HFFc6 (cell line): Measurements from ENCODE around the gene SUMO3. TPM values are rescaled to one million over a fixed set of nuclear protein-coding genes. Genes with fewer than 3 reads are reported as not detected.

Experiments used
- DNase-seq: peaks from one replicate; pipeline ENCODE4 v3.0.0-alpha.2; 2018
- H3K27ac Mint-ChIP-seq: 2 replicates; pipeline ENCODE4 v1.8.0; 2020; ENCODE audit warnings: mild to moderate bottlenecking, mixed read lengths
- H3K27me3 Mint-ChIP-seq: 2 replicates; pipeline ENCODE4 v1.8.0; 2021; ENCODE audit warnings: mild to moderate bottlenecking, moderate library complexity, mixed read lengths; ENCODE audit not compliant: insufficient read depth
- H3K36me3 Mint-ChIP-seq: 2 replicates; pipeline ENCODE4 v1.8.0; 2021; ENCODE audit warnings: low read depth, mixed read lengths
- H3K4me1 Mint-ChIP-seq: 2 replicates; pipeline ENCODE4 v1.8.0; 2020; ENCODE audit warnings: low read depth, mixed read lengths
- H3K4me3 Mint-ChIP-seq: 2 replicates; pipeline ENCODE4 v1.8.0; 2020; ENCODE audit warnings: mild to moderate bottlenecking, moderate library complexity, mixed read lengths
- H3K9me3 Mint-ChIP-seq: 2 replicates; pipeline ENCODE4 v1.8.0; 2020; ENCODE audit warnings: mild to moderate bottlenecking, mixed read lengths
- total RNA-seq, 6 experiments: library from RNA; stranded (reverse); fragmentation: NEBNext Ultra II Directional; extraction: Animal tissue kit (Norgen Biotek cat#: 25700); gene quantifications; 2 replicates in 1 of 6; 3 replicates in 5 of 6; pipeline ENCODE4 v1.2.3, GENCODE V29; 2021
- TF ChIP-seq, protein P1 (sequence below): fragments of 200-600 bp; sonication (generic); IDR thresholded peaks from 2 replicates; pipeline ENCODE4 v1.5.0; 2021; ENCODE audit warnings: antibody characterized with exemption, mild to moderate bottlenecking

Gene SUMO3
- total RNA-seq, 6 experiments from 2014 or later: 116 to 160 (median 147) TPM

DNA sequence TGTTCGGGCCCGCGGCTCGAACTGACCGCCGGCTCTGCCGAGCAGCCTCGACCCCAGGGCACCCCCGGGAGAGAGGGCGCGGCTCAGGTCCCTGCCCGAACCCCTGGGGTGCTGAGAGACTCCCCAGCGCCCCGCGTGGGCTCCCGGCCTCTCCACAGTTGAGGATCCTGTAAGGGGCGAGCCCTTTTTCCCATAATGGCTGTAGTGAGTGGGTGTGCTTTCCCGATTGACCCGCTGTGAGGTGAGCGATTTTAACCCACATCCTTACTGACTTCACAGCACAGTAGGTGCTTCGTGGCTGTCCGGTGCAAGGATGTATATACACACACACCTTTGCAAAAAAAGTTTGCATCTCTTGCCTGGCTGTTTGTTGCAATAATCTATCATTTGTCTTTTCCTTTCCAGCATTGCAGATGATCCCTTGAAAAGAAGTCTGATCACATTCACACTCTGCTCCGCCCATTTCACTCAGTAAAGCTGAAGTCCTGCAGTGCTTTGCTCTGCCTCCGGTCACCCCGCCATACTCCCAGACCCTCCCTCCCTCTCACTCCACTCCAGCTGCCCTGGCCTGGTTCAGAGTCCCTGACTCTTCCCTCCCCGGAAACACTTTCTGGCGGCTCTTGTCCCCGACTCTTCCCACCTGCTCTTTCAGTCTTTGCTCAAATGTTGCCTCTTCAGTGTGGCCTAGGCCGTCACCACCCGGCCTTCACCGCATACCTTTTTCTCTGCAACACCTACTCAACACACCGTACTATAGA lies 15.3 kb downstream of the SUMO3 start:
- Mint-ChIP-seq H3K27ac (peak overlapping the region; percentile 67), H3K27me3 (peaks cover 6% of the 10 kb centered on the region; the same call in 1 of the 2 replicates), H3K4me1 (peaks cover 34% of the 10 kb centered on the region), H3K4me3 (peak overlapping the region; percentile 96), H3K36me3 (peaks cover 44% of the 10 kb centered on the region), H3K9me3 (no peaks in the 10 kb centered on the region)
- TF ChIP-seq, protein P1, sequence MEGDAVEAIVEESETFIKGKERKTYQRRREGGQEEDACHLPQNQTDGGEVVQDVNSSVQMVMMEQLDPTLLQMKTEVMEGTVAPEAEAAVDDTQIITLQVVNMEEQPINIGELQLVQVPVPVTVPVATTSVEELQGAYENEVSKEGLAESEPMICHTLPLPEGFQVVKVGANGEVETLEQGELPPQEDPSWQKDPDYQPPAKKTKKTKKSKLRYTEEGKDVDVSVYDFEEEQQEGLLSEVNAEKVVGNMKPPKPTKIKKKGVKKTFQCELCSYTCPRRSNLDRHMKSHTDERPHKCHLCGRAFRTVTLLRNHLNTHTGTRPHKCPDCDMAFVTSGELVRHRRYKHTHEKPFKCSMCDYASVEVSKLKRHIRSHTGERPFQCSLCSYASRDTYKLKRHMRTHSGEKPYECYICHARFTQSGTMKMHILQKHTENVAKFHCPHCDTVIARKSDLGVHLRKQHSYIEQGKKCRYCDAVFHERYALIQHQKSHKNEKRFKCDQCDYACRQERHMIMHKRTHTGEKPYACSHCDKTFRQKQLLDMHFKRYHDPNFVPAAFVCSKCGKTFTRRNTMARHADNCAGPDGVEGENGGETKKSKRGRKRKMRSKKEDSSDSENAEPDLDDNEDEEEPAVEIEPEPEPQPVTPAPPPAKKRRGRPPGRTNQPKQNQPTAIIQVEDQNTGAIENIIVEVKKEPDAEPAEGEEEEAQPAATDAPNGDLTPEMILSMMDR: peak; percentile 30; the same call in 1 of the 2 replicates
- peak; percentile 9 for DNase-seq

DNA sequence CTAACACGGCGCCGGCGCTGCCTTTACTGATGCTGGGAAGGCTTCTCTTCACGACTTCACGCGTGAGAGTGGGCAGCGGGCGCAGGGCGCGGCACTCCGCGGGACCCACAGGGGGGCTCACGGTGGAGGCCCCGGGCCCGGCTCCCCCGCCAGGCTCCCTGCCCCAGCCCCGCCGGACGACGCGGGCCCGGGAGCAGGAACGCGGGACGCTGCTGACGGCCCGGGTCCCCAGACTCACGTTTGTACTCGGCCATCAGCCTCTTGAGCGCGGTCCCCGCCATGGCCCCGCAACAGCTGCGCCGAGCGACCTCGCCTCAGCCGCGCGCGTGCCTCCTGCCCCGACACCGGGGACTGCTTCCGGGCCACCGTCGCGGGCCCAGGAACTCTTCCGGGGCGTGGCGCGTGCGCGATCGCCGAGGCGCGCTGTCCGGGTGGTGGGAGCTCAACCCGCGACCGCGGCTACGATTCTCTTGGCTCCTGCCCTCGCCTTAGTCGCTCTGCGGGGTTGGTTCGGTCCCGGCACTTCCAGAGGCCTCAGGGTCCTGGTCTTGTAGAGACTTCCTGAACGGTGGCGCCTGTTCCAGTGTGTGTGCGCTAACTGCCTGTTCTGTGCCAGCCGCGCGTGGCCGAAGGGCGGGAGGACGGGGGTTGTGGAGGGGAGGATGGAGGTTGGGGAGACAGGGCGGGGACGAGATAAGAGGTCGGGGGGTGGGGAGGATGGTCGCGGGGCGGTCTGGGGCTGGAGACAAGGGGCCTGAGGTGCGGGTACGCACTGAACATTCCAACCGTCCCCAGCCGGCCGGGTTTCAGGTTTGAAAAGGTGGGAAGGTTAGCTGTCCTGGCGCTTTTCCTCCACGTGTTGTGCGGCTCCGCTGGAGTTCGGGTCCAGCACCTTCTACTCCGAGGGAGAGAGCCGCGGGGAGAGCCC lies 16.1 kb downstream of the SUMO3 start, which contains the start of gene UBE2G2:
TSS of gene UBE2G2 (minus strand) at position 353 of the 928 bp plus-strand sequence. CDS start at position 281, 72 bp downstream.
- Mint-ChIP-seq H3K4me1 (peaks cover 39% of the 10 kb centered on the region), H3K4me3 (peak within 1 kb of the TSS; percentile 96), H3K27ac (peak within 1 kb of the TSS; percentile 67), H3K9me3 (no peaks in the 10 kb centered on the region), H3K27me3 (peaks cover 4% of the 10 kb centered on the region; the same call in 1 of the 2 replicates), H3K36me3 (peaks cover 44% of the 10 kb centered on the region)
- peak; percentile 60 for DNase-seq
- TF ChIP-seq, protein P1: no peak

DNA sequence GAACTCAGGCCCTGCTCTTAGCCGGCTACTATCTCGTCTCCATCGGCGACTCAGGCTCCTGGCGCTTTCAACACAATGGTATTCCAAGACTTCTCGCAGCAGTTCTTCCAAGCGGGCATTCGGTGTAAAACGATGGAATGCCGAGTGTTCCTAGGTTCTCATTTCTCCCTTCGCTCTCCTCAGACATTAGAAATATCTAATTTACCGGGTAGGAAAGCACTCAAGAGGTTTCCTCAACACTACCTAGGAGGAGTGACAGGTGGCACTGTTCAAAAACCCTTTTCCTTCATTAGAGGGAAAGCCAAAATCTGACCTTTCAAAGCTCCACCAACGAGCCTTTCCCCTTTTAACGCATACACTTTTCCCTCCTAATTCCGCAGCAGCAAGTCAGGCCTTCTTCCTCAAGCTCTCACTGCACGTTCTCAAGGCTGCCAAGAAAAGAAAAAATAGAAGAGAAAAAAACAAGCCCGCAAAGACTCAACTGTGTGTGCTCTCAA lies 16.8 kb downstream of the SUMO3 start:
- peaks cover 45% of the 10 kb centered on the region for H3K4me1 Mint-ChIP-seq
- DNase-seq: peak; percentile 28
- peak overlapping the region; percentile 61 for H3K27ac Mint-ChIP-seq
- H3K4me3 Mint-ChIP-seq: peak overlapping the region; percentile 96
- H3K9me3 Mint-ChIP-seq: no peaks in the 10 kb centered on the region
- TF ChIP-seq, protein P1: peak; percentile 62
- H3K36me3 Mint-ChIP-seq: peaks cover 41% of the 10 kb centered on the region
- H3K27me3 Mint-ChIP-seq: peaks cover 4% of the 10 kb centered on the region; the same call in 1 of the 2 replicates

DNA sequence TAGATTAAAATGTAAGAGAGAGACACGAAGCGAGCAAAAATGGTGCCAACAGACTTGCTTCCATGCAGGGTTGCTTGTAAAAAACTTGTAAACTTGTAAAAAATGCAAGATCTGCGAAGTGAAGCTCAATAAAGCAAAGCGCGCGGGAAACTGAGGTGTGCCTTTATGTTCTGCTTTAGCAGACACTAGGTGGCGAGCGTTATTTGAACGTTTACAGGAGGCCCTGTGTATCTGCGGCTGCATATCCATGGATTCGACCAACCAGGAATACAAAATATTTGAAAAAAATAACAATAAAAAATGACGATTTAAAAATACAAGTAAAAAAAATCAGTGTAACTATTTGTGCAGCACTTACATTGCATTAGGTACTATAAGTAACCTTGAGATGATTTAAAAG lies 17.8 kb downstream of the SUMO3 start:
- DNase-seq: no peak
- Mint-ChIP-seq H3K27ac (no peak overlapping the region), H3K4me3 (peak overlapping the region; percentile 96), H3K4me1 (peaks cover 45% of the 10 kb centered on the region), H3K27me3 (peaks cover 2% of the 10 kb centered on the region; the same call in 1 of the 2 replicates), H3K9me3 (no peaks in the 10 kb centered on the region), H3K36me3 (peaks cover 33% of the 10 kb centered on the region)
- TF ChIP-seq, protein P1: peak; percentile 57

DNA sequence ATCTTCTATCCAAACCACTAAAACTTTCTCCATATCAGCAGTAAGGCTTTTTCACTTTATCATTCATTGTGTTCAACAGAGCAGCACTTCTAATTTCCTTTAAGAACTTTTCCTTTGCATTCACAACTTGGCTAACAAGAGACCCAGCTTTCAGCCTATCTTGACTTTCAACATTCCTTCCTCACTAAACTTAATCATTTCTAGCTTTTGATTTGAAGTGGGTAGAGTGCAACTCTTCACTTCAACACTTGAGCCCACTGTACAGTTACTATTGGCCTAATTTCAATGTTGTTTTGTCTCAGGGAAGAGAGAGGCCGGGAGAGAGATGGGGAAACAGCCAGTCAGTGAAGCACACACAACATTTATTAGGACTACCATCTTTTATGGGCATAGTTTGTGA lies 18.2 kb downstream of the SUMO3 start:
- peaks cover 28% of the 10 kb centered on the region for H3K36me3 Mint-ChIP-seq
- H3K27me3 Mint-ChIP-seq: peaks cover 2% of the 10 kb centered on the region; the same call in 1 of the 2 replicates
- DNase-seq: no peak
- H3K4me1 Mint-ChIP-seq: peaks cover 45% of the 10 kb centered on the region
- TF ChIP-seq, protein P1: no peak
- peak overlapping the region; percentile 12; the same call in 1 of the 2 replicates for H3K27ac Mint-ChIP-seq
- peak overlapping the region; percentile 96 for H3K4me3 Mint-ChIP-seq
- no peaks in the 10 kb centered on the region for H3K9me3 Mint-ChIP-seq
